Measurements from ENCODE around the gene TDRD12. TPM values are rescaled to one million over a fixed set of nuclear protein-coding genes. Genes with fewer than 3 reads are reported as not detected.

Gene TDRD12
- total and polyA plus RNA-seq, 2 donors (not counting 3 experiments of a cell fraction or from before 2014, with no cell fraction given), result 0.03 to 0.09 TPM

Small RNA genes lying within 50 kb of the gene (small RNA-seq; reads per million reads assigned to genes)
- not detected for gene RN7SKP22 (ENCODE audit: insufficient read depth, insufficient read length, low read depth, low replicate concordance)

Other genes with a start within 250 kb of the TDRD12 start
- 154 and 168 TPM in 2 replicates for gene PDCD5, start 138.6 kb upstream of the TDRD12 start, total RNA-seq
- 34.2 and 51.7 TPM in 2 replicates for gene PDCD5, start 138.6 kb upstream of the TDRD12 start, polyA plus RNA-seq
- 29.6 and 37.4 TPM in 2 replicates for gene ANKRD27, start 44.6 kb upstream of the TDRD12 start, total RNA-seq
- gene ANKRD27, start 44.6 kb upstream of the TDRD12 start, polyA plus RNA-seq, result 13.5 and 18.3 TPM in 2 replicates
- gene RGS9BP, start 43.9 kb upstream of the TDRD12 start, total RNA-seq, result 0.15 TPM in 1 of 2 replicates, not detected in the other
- not detected in 2 replicates for gene RGS9BP, start 43.9 kb upstream of the TDRD12 start, polyA plus RNA-seq
- 13.8 and 14.0 TPM in 2 replicates for gene NUDT19, start 27.9 kb upstream of the TDRD12 start, total RNA-seq
- gene NUDT19, start 27.9 kb upstream of the TDRD12 start, polyA plus RNA-seq, result 6.6 and 7.7 TPM in 2 replicates
- gene SLC7A9, start 150.0 kb downstream of the TDRD12 start, total RNA-seq, result not detected in 2 replicates
- 0.06 TPM in 1 of 2 replicates, not detected in the other for gene SLC7A9, start 150.0 kb downstream of the TDRD12 start, polyA plus RNA-seq